ENCODE data around the gene SEC16B.

- TF ChIP-seq, protein P1, sequence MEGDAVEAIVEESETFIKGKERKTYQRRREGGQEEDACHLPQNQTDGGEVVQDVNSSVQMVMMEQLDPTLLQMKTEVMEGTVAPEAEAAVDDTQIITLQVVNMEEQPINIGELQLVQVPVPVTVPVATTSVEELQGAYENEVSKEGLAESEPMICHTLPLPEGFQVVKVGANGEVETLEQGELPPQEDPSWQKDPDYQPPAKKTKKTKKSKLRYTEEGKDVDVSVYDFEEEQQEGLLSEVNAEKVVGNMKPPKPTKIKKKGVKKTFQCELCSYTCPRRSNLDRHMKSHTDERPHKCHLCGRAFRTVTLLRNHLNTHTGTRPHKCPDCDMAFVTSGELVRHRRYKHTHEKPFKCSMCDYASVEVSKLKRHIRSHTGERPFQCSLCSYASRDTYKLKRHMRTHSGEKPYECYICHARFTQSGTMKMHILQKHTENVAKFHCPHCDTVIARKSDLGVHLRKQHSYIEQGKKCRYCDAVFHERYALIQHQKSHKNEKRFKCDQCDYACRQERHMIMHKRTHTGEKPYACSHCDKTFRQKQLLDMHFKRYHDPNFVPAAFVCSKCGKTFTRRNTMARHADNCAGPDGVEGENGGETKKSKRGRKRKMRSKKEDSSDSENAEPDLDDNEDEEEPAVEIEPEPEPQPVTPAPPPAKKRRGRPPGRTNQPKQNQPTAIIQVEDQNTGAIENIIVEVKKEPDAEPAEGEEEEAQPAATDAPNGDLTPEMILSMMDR (IDR thresholded peaks at IDR 0.05 in 4 of 5, conservative IDR thresholded peaks at IDR 0.05 in 1 of 5), result no peak
- no peak for TF ChIP-seq POLR2A (IDR thresholded peaks at IDR 0.05)
These were observed 6.7 kb upstream of the SEC16B start for GRCh38 chr1:177976596-177976995.

Measured in gastrocnemius medialis (tissue), 4 donors.